Kidney epithelial cell (primary cell): ENCODE results near the gene KRT86. TPM values are rescaled to one million over a fixed set of nuclear protein-coding genes. Genes with fewer than 3 reads are reported as not detected.

Source experiments
- DNase-seq: peaks from one replicate; pipeline ENCODE4 v3.0.0-alpha.2; 2010; ENCODE audit warnings: low read depth
- H3K27me3 ChIP-seq: 2 replicates; pipeline ENCODE4 v1.6.0; 2011; ENCODE audit warnings: low read length; ENCODE audit not compliant: control insufficient read depth, insufficient read depth
- H3K36me3 ChIP-seq: 2 replicates; pipeline ENCODE4 v1.5.1; 2011; ENCODE audit warnings: low read length; ENCODE audit not compliant: control insufficient read depth, insufficient read depth
- H3K4me3 ChIP-seq: 2 replicates; pipeline ENCODE4 v1.5.1; 2011; ENCODE audit warnings: low read depth, mild to moderate bottlenecking, control low read depth, low read length
- CTCF ChIP-seq: IDR thresholded peaks from 2 replicates; pipeline ENCODE4 v1.5.1; 2011; ENCODE audit warnings: mild to moderate bottlenecking, moderate library complexity, low read length, control low read depth, inconsistent platforms; ENCODE audit not compliant: insufficient read depth, poor library complexity, severe bottlenecking
- total RNA-seq: library from RNA; depleted of rRNA; stranded (reverse); fragments of >200 nt; gene quantifications from 2 replicates; pipeline ENCODE4 v1.2.3, GENCODE V29; 2015

Gene KRT86
- total RNA-seq, 1 donor from 2014 or later, result 6.9 TPM

GRCh38 chr12:52246720-52247621 is 27.5 kb upstream of the KRT86 start:
- Histone ChIP-seq H3K27me3 (peaks cover 5% of the 10 kb centered on the region), H3K4me3 (no peak overlapping the region), H3K36me3 (no peaks in the 10 kb centered on the region)
- no peak for DNase-seq
- TF ChIP-seq CTCF, result no peak

- DNase-seq, result no peak
- Histone ChIP-seq H3K36me3 (no peaks in the 10 kb centered on the region), H3K27me3 (peaks cover 5% of the 10 kb centered on the region), H3K4me3 (no peak overlapping the region)
- no peak for TF ChIP-seq CTCF
Measured at GRCh38 chr12:52247622-52248540, 26.6 kb upstream of the KRT86 start.

GRCh38 chr12:52248541-52249461 is 25.6 kb upstream of the KRT86 start:
- no peak for TF ChIP-seq CTCF
- no peak for DNase-seq
- H3K27me3 ChIP-seq, result peaks cover 5% of the 10 kb centered on the region
- H3K36me3 ChIP-seq, result no peaks in the 10 kb centered on the region
- H3K4me3 ChIP-seq, result no peak overlapping the region

- DNase-seq, result no peak
- no peaks in the 10 kb centered on the region for H3K36me3 ChIP-seq
- no peak overlapping the region for H3K4me3 ChIP-seq
- H3K27me3 ChIP-seq, result peaks cover 5% of the 10 kb centered on the region
- no peak for TF ChIP-seq CTCF
Measured at GRCh38 chr12:52249511-52250047, 24.9 kb upstream of the KRT86 start.
